Measurements from ENCODE around the gene PPIE. TPM values are rescaled to one million over a fixed set of nuclear protein-coding genes. Genes with fewer than 3 reads are reported as not detected.
"Not testable (repeated sequence)": the region's sequence is repeated elsewhere in the genome, so short reads cannot be mapped to it uniquely, and the experiment has no call there.

The PPIE gene
- total RNA-seq, 1 experiment from 2014 or later, result 36.3 TPM

DNA sequence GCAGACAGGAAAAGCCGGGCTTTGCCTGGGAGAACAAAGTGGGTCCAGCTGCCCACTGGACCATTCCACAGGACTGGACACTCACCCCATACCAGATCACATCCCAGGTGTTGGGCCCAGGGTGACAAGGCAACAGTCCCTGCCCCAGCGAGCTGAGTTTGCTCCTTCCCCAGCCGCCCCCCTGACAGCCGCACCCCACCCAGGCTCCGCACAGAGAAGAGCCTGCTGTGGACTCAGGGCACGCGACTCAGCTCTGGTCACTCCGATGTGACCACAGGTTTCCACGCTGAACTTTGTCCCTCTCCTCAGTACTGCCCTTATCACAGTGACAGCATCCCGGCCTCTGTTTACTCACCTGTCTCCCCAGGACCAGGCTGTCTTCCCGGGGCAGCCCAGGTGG is 48.8 kb downstream of the PPIE start:
- Mint-ChIP-seq H3K27ac (no peak overlapping the region), H3K9me3 (no peaks in the 10 kb centered on the region; a peak in 1 of 5 replicates), H3K27me3 (ENCODE audit: low read depth) (peaks cover 79% of the 10 kb centered on the region), H3K4me3 (peak overlapping the region; percentile 37 to 74; a peak in 4 of 5 replicates), H3K4me1 (peaks cover 4% of the 10 kb centered on the region in 2 experiments; a peak in 3 of 4 replicates), H3K36me3 (ENCODE audit: insufficient read depth in 1 of 3, low read depth in 3 of 3) (peaks cover 0 to 1% (median 0%) of the 10 kb centered on the region in 3 experiments; a peak in 1 of 7 replicates)
- peaks cover 23% of the 10 kb centered on the region; the same call in 1 of the 2 replicates for H3K27me3 ChIP-seq (ENCODE audit: insufficient read depth, low read length)
- no peaks in the 10 kb centered on the region for H4K20me1 ChIP-seq (ENCODE audit: control insufficient read depth, insufficient read depth, insufficient read length)
- no peak overlapping the region for H3K4me2 ChIP-seq (ENCODE audit: insufficient read depth, insufficient read length, low read length)
- H4K8ac ChIP-seq (replicated peaks; ENCODE audit: insufficient read length, low read depth, low read length), result no peak overlapping the region
- WGBS (ENCODE audit: extremely low coverage, insufficient read length, low lambda C conversion rate), result no CpG with 5 or more reads among the region's 11 CpGs
- no peak overlapping the region for H3K27ac ChIP-seq (ENCODE audit: insufficient read length, low read depth, low read length)
- H3K79me1 ChIP-seq (ENCODE audit: insufficient read depth, low read depth, low read length, poor library complexity, severe bottlenecking), result no peaks in the 10 kb centered on the region
- no peak for DNase-seq
- H2BK12ac ChIP-seq (ENCODE audit: insufficient read length, low read depth, low read length), result no peak overlapping the region
- no peak overlapping the region for H4K5ac ChIP-seq (ENCODE audit: insufficient read length, low read depth, low read length)
- H3K4ac ChIP-seq (ENCODE audit: low read depth, low read length), result no peak overlapping the region
- no peak overlapping the region for H2AFZ ChIP-seq (ENCODE audit: low read length)
- H3T11ph ChIP-seq (ENCODE audit: low read length), result no peak overlapping the region
- peaks cover 3% of the 10 kb centered on the region for H3K23me2 ChIP-seq (ENCODE audit: insufficient read length, low read depth, low read length, poor library complexity, severe bottlenecking)
- H2BK120ac ChIP-seq (ENCODE audit: low read depth, low read length, poor library complexity, severe bottlenecking), result no peak overlapping the region
- no peak overlapping the region for H3K18ac ChIP-seq (ENCODE audit: insufficient read length, low read depth, low read length)
- H3K4me1 ChIP-seq (ENCODE audit: insufficient read depth, low read length), result no peaks in the 10 kb centered on the region
- no peak overlapping the region for H4K91ac ChIP-seq (ENCODE audit: insufficient read length, low read depth, low read length)
- H3K56ac ChIP-seq (ENCODE audit: insufficient read length, low read depth, low read length), result no peak overlapping the region
- no peak overlapping the region for H2BK20ac ChIP-seq (ENCODE audit: low read depth, low read length, poor library complexity, severe bottlenecking)
- no peak overlapping the region for H3K9ac ChIP-seq (ENCODE audit: extremely low read depth, insufficient read length, low read length)
- TF ChIP-seq, protein P1, sequence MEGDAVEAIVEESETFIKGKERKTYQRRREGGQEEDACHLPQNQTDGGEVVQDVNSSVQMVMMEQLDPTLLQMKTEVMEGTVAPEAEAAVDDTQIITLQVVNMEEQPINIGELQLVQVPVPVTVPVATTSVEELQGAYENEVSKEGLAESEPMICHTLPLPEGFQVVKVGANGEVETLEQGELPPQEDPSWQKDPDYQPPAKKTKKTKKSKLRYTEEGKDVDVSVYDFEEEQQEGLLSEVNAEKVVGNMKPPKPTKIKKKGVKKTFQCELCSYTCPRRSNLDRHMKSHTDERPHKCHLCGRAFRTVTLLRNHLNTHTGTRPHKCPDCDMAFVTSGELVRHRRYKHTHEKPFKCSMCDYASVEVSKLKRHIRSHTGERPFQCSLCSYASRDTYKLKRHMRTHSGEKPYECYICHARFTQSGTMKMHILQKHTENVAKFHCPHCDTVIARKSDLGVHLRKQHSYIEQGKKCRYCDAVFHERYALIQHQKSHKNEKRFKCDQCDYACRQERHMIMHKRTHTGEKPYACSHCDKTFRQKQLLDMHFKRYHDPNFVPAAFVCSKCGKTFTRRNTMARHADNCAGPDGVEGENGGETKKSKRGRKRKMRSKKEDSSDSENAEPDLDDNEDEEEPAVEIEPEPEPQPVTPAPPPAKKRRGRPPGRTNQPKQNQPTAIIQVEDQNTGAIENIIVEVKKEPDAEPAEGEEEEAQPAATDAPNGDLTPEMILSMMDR (conservative IDR thresholded peaks at IDR 0.05), result no peak
- no peak overlapping the region for H2BK15ac ChIP-seq (ENCODE audit: low read depth, low read length)
- no peak overlapping the region for H3K14ac ChIP-seq (ENCODE audit: insufficient read depth, low read length)
- H2AK5ac ChIP-seq (ENCODE audit: insufficient read length, low read length), result no peak overlapping the region
- H3K23ac ChIP-seq (ENCODE audit: insufficient read length, low read depth, low read length), result no peak overlapping the region
- H2BK5ac ChIP-seq (ENCODE audit: insufficient read length, low read length), result no peak overlapping the region
- H3K9me3 ChIP-seq (ENCODE audit: control insufficient read depth, low read depth, low read length), result no peaks in the 10 kb centered on the region
- H3K79me2 ChIP-seq (ENCODE audit: insufficient read depth, low read length), result no peaks in the 10 kb centered on the region

DNA sequence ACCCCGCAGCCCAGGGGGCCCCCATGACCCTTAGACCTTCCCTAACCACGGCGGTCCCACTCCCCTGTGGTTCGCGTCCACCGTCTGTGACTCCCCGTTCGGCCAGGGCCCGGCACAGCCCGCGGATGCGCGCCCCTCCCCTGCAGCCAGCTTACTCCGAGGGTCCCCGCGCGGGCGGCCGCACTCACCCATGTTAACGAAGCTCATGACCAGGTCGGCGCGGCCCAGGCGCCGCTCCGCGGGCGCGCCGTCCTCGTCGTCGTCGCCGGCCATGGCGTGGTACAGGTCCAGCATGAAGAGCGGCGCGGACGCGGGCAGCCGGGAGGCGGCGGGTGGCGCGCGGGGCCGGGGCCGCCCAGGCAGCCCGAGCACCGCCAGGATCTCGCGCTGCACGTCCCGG is 49.3 kb downstream of the PPIE start:
- not testable (repeated sequence) for H2BK120ac ChIP-seq (ENCODE audit: low read depth, low read length, poor library complexity, severe bottlenecking); H3K9me3 ChIP-seq (ENCODE audit: control insufficient read depth, low read depth, low read length); H4K91ac ChIP-seq (ENCODE audit: insufficient read length, low read depth, low read length); DNase-seq; H3K27ac ChIP-seq (ENCODE audit: insufficient read length, low read depth, low read length); H4K20me1 ChIP-seq (ENCODE audit: control insufficient read depth, insufficient read depth, insufficient read length); H3K79me2 ChIP-seq (ENCODE audit: insufficient read depth, low read length); H2BK15ac ChIP-seq (ENCODE audit: low read depth, low read length); H3K14ac ChIP-seq (ENCODE audit: insufficient read depth, low read length); H3K9ac ChIP-seq (ENCODE audit: extremely low read depth, insufficient read length, low read length); H3K4me1 Mint-ChIP-seq; H2BK20ac ChIP-seq (ENCODE audit: low read depth, low read length, poor library complexity, severe bottlenecking); H2BK12ac ChIP-seq (ENCODE audit: insufficient read length, low read depth, low read length); H4K5ac ChIP-seq (ENCODE audit: insufficient read length, low read depth, low read length); H3T11ph ChIP-seq (ENCODE audit: low read length); H2BK5ac ChIP-seq (ENCODE audit: insufficient read length, low read length); H3K23ac ChIP-seq (ENCODE audit: insufficient read length, low read depth, low read length); H3K9me3 Mint-ChIP-seq; H3K23me2 ChIP-seq (ENCODE audit: insufficient read length, low read depth, low read length, poor library complexity, severe bottlenecking); H3K4me2 ChIP-seq (ENCODE audit: insufficient read depth, insufficient read length, low read length); H3K27ac Mint-ChIP-seq; H3K56ac ChIP-seq (ENCODE audit: insufficient read length, low read depth, low read length); H3K79me1 ChIP-seq (ENCODE audit: insufficient read depth, low read depth, low read length, poor library complexity, severe bottlenecking); H3K4me1 ChIP-seq (ENCODE audit: insufficient read depth, low read length); H3K4ac ChIP-seq (ENCODE audit: low read depth, low read length); H2AK5ac ChIP-seq (ENCODE audit: insufficient read length, low read length); H4K8ac ChIP-seq (replicated peaks; ENCODE audit: insufficient read length, low read depth, low read length); H3K18ac ChIP-seq (ENCODE audit: insufficient read length, low read depth, low read length); H2AFZ ChIP-seq (ENCODE audit: low read length); H3K36me3 Mint-ChIP-seq (ENCODE audit: insufficient read depth in 1 of 3, low read depth in 3 of 3)
- Mint-ChIP-seq H3K4me3 (peak overlapping the region; percentile 37 to 74; a peak in 2 of 5 replicates), H3K27me3 (ENCODE audit: low read depth) (peaks cover 79% of the 10 kb centered on the region)
- peaks cover 23% of the 10 kb centered on the region; the same call in 1 of the 2 replicates for H3K27me3 ChIP-seq (ENCODE audit: insufficient read depth, low read length)
- no CpG with 5 or more reads among the region's 55 CpGs for WGBS (ENCODE audit: extremely low coverage, insufficient read length, low lambda C conversion rate)
